Upper lobe of right lung (tissue), 1 donor: ENCODE data around the gene NDRG2. TPM values are rescaled to one million over a fixed set of nuclear protein-coding genes. Genes with fewer than 3 reads are reported as not detected.
A peak's percentile ranks its signal among the peaks of the same experiment; 100 is the strongest.

Source experiments
- ATAC-seq: fragments of 200-7000 bp; cut with Tn5 transposase; one replicate; pipeline ENCODE4 v1.9.1; 2020; ENCODE audit warnings: mild to moderate bottlenecking, moderate library complexity
- DNase-seq: peaks from one replicate; pipeline ENCODE4 v3.0.0-alpha.2; 2020
- H3K27ac ChIP-seq: fragments of 200-600 bp; one replicate; pipeline ENCODE4 v1.8.0; 2022
- H3K27me3 ChIP-seq: fragments of 200-600 bp; one replicate; pipeline ENCODE4 v1.8.0; 2022; ENCODE audit warnings: mild to moderate bottlenecking
- H3K36me3 ChIP-seq: fragments of 200-600 bp; one replicate; pipeline ENCODE4 v1.8.0; 2022
- H3K4me1 ChIP-seq: fragments of 200-600 bp; one replicate; pipeline ENCODE4 v1.8.0; 2022
- H3K4me3 ChIP-seq: fragments of 200-600 bp; one replicate; pipeline ENCODE4 v1.8.0; 2022; ENCODE audit warnings: mild to moderate bottlenecking
- H3K9me3 ChIP-seq: fragments of 200-600 bp; one replicate; pipeline ENCODE4 v1.8.0; 2022
- intact Hi-C: fragments of 100-400 bp; cut with DNase I; formaldehyde crosslinking; loops from one replicate; pipeline ENCODE4 v1.11.0; 2022
- long read RNA-seq: library from polyadenylated mRNA; unstranded; transcript quantifications from one replicate; pipeline ENCODE4 v2.0.0, GENCODE V29; 2021
- total RNA-seq: library from RNA; stranded (reverse); fragmentation: NEBNext Ultra II Directional; extraction: Animal tissue kit (Norgen Biotek cat#: 25700); gene quantifications from one replicate; pipeline ENCODE4 v1.2.1, GENCODE V29; 2021
- TF ChIP-seq, protein P1 (sequence below): fragments of 200-600 bp; IDR thresholded peaks from one replicate; pipeline ENCODE4 v1.8.0; 2022; ENCODE audit warnings: antibody characterized with exemption
- donor health status: DM: no; HTN: yes; CAD: no; lungs with severe emphysema.

Gene NDRG2
- 127 TPM for total RNA-seq
- long read RNA-seq, transcript NDRG2-209 (17 exons, 2,079 nt): major isoform, 31 of 179 reads
- long read RNA-seq, transcript NDRG2-227 (15 exons, 1,980 nt): minor isoform, 18 of 179 reads
- long read RNA-seq, transcript NDRG2-203 (16 exons, 2,127 nt): minor isoform, 10 of 179 reads
- long read RNA-seq, transcript NDRG2-208 (16 exons, 2,022 nt): minor isoform, 16 of 179 reads
- long read RNA-seq, partial matches to known transcripts: 18 of 179 reads
- long read RNA-seq, other reads (novel, unspliced or antisense): 55 of 179 reads

DNA sequence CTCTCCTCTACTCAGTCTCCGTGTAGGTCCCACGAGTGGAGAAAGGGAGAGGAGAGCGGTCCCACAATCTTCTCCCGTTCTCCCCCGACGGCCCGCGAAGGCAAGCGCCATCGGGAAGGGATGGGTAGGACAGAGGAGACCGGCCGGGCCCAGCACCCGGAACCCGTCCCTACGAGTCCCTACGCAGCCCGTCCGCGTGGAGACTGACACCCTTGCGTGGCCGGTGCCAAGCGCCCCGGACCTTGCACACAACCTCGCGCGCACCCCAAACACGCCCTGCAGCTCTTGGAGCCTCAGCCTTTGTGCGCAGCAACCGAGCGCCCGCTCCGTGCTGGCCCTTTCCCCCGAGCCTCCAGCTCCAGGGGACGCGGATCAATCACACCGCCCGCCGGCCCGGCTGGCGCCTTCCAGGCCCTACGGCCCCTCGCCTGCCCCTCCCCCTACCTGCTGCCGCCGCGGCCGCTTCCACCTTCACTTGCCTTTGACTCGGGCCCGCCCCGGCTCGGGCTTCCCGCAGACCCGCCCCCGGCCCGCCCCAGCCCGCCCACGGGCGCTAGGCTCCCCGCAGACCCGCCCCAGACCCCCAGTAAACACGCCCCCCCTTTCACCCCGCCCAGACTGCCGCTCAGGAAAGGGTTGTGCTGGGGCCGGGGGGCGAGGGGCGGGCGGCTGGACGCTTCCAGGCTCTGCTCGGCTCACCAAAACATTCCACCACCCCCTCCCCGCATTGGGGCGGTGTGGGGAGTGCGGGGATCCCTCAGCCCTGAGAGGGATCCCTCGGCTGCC is at the start of gene NDRG2:
TSS of gene NDRG2 (minus strand) at position 477 of the 786 bp plus-strand sequence. CDS start 1,746 bp downstream, outside the sequence.
- Histone ChIP-seq H3K4me3 (peak within 1 kb of the TSS; percentile 86), H3K9me3 (no peaks in the 10 kb centered on the region), H3K27ac (peak within 1 kb of the TSS; percentile 88), H3K27me3 (no peaks in the 10 kb centered on the region), H3K4me1 (peaks cover 15% of the 10 kb centered on the region), H3K36me3 (peaks cover 21% of the 10 kb centered on the region)
- ATAC-seq: peak; percentile 90
- TF ChIP-seq, protein P1, sequence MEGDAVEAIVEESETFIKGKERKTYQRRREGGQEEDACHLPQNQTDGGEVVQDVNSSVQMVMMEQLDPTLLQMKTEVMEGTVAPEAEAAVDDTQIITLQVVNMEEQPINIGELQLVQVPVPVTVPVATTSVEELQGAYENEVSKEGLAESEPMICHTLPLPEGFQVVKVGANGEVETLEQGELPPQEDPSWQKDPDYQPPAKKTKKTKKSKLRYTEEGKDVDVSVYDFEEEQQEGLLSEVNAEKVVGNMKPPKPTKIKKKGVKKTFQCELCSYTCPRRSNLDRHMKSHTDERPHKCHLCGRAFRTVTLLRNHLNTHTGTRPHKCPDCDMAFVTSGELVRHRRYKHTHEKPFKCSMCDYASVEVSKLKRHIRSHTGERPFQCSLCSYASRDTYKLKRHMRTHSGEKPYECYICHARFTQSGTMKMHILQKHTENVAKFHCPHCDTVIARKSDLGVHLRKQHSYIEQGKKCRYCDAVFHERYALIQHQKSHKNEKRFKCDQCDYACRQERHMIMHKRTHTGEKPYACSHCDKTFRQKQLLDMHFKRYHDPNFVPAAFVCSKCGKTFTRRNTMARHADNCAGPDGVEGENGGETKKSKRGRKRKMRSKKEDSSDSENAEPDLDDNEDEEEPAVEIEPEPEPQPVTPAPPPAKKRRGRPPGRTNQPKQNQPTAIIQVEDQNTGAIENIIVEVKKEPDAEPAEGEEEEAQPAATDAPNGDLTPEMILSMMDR: no peak
- DNase-seq: peak; percentile 91
- intact Hi-C loops: no loop called here

DNA sequence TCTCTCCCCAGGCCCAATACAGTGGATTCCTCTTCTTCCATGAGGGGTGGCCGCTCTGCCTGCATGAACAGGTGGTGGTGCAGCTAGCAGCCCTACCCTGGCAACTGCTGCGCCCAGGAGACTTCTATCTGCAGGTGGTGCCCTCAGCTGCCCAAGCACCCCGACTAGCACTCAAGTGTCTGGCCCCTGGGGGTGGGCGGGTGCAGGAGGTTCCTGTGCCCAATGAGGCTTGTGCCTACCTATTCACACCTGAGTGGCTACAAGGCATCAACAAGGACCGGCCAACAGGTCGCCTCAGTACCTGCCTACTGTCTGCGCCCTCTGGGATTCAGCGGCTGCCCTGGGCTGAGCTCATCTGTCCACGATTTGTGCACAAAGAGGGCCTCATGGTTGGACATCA is 49.1 kb upstream of the NDRG2 start:
- no peak for DNase-seq
- no peaks in the 10 kb centered on the region for H3K9me3 ChIP-seq
- H3K27ac ChIP-seq: no peak overlapping the region
- no peak for ATAC-seq
- no peak overlapping the region for H3K4me3 ChIP-seq
- no peaks in the 10 kb centered on the region for H3K27me3 ChIP-seq
- H3K4me1 ChIP-seq: peaks cover 21% of the 10 kb centered on the region
- intact Hi-C loops: no loop called here
- H3K36me3 ChIP-seq: peaks cover 27% of the 10 kb centered on the region
- TF ChIP-seq, protein P1: no peak

DNA sequence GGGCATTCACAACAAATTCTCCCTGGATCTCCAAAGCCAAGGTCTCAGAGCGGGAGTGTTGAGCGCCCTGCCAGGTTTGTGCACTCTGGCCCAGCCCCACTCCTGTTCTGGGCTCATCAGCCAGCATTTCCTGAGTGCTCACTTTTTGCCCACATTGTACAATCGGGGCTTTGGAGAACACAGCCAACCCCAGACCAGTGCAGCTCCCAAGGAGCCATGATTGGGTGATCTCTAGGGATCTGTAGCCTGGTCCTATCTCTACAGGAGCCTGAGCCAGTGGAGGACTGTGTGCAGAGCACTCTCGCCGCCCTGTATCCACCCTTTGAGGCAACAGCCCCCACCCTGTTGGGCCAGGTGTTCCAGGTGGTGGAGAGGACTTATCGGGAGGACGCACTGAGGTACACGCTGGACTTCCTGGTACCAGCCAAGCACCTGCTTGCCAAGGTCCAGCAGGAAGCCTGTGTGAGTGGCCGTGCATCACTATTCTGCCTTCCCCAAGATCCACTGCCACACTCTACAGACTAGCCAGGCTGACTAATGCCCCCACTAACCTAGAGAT is 48.0 kb upstream of the NDRG2 start:
- Histone ChIP-seq H3K9me3 (no peaks in the 10 kb centered on the region), H3K4me1 (peaks cover 26% of the 10 kb centered on the region), H3K4me3 (no peak overlapping the region), H3K27ac (no peak overlapping the region), H3K27me3 (no peaks in the 10 kb centered on the region), H3K36me3 (peaks cover 18% of the 10 kb centered on the region)
- ATAC-seq (no peak), DNase-seq (no peak)
- TF ChIP-seq, protein P1: no peak
- intact Hi-C loops: no loop called here

DNA sequence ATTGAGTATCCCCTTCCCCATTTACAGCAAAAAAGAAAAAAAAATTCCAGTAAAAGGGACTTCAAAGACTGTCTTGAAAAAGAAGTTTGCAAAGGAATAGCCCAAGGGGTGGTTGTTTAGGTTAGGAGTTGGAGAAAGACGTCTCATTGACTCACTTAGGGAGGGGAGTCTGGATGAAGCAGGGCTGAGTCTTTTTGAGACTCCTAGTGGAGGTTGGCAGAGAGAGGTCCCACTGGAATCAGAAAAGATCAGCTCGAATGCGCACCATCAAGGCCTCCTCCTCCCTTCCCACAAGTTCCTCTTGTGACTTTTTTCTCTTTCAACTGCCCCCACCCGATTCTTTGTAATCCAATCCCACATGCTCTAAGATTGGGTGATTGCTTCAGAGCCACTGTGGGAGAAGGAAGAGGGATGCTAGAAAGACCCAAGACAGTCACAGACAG is 47.2 kb upstream of the NDRG2 start:
- H3K4me1 ChIP-seq: peaks cover 26% of the 10 kb centered on the region
- no peaks in the 10 kb centered on the region for H3K27me3 ChIP-seq
- peaks cover 18% of the 10 kb centered on the region for H3K36me3 ChIP-seq
- peak overlapping the region; percentile 70 for H3K4me3 ChIP-seq
- peak overlapping the region; percentile 65 for H3K27ac ChIP-seq
- intact Hi-C loops: no loop called here
- TF ChIP-seq, protein P1: no peak
- H3K9me3 ChIP-seq: no peaks in the 10 kb centered on the region
- DNase-seq: no peak
- no peak for ATAC-seq

DNA sequence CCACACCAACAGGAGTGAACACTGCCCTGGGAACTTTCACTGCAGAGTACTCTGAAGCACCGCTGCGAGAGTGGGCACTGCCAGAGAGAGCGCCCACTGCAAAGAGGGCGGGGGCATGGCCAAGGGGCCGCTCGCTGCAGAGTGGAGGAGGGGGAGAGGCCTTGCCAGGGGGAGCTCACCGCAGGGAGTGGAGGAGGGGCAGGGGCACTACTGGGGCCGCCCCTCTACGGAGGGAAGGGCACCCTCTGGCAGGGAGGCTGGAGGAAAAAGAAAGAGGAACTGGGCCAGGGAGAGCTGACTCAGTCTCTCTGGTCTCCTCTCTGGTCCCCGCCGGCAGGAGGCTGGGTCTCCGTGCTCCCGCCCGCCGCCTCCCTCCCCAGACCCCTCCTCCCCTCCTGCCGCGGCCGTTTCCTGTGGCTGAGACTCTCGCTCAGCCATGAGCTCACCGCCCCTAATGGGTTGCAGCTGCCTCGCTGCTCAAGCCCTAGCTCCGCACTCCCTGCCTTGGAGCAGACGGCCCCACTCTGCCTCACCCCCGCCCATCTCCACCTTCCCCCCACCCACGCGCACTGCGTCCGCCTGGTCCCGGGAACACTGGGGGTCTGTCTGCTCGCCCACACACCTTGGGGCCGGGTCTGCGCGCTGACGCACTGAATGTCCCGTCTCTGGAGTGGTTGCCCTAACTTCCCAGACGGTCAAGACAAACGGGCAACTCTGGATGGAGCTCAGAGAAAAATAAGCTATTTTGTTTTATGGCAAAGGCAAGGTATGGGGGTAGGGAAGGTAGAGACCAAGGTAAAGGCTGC is 46.6 kb upstream of the NDRG2 start:
- peaks cover 26% of the 10 kb centered on the region for H3K4me1 ChIP-seq
- DNase-seq: peak; percentile 87
- ATAC-seq: peak; percentile 71
- peak overlapping the region; percentile 70 for H3K4me3 ChIP-seq
- no peaks in the 10 kb centered on the region for H3K9me3 ChIP-seq
- no peaks in the 10 kb centered on the region for H3K27me3 ChIP-seq
- TF ChIP-seq, protein P1: peak; percentile 4
- intact Hi-C loops: no loop called here
- peaks cover 13% of the 10 kb centered on the region for H3K36me3 ChIP-seq
- peak overlapping the region; percentile 65 for H3K27ac ChIP-seq
